HepG2 (cell line): ENCODE results near the gene LTA. TPM values are rescaled to one million over a fixed set of nuclear protein-coding genes. Genes with fewer than 3 reads are reported as not detected.

Experiments
- ATAC-seq: fragments of 200-7000 bp; cut with Tn5 transposase; 3 replicates; pipeline ENCODE4 v1.9.1; 2020; ENCODE audit warnings: mild to moderate bottlenecking, moderate library complexity
- BruUV-seq: library from RNA; stranded (reverse); fragments of 400-500 nt; replicated peaks from 2 replicates; lab custom pipeline; 2021; lab: Mats Ljungman, UMichigan
- CTCF ChIA-PET: fragments of 300-600 bp; formaldehyde crosslinking; extraction: SDS; loops from one replicate; lab custom pipeline; 2021; ENCODE audit warnings: low total read pairs, inconsistent platforms, low intra/inter-chr PET ratio; lab: Yijun Ruan, JAX
- POLR2A ChIA-PET: fragments of 350-600 bp; sonication (Branson Sonifier 250); formaldehyde crosslinking; loops from one replicate; lab custom pipeline; 2020; ENCODE audit warnings: antibody characterized with exemption, inconsistent platforms; lab: Yijun Ruan, JAX
- DNase-seq: peaks from one replicate; pipeline ENCODE4 v3.0.0-alpha.2; 2015; ENCODE audit warnings: low spot score
- FAIRE-seq: peaks from 3 replicates; lab custom pipeline; 2011; peaks lifted over from hg19 to GRCh38; lab: Jason Lieb, UNC
- H2AFZ ChIP-seq: one replicate; pipeline ENCODE4 v1.6.1; 2011; ENCODE audit warnings: low read length, inconsistent platforms
- H3K27ac ChIP-seq: fragments of 300-600 bp; 3 replicates; pipeline ENCODE4 v1.8.0; 2011; ENCODE audit warnings: mixed run types, mild to moderate bottlenecking, mixed read lengths, low read length, inconsistent platforms; ENCODE audit not compliant: insufficient read depth; ENCODE audit errors: extremely low read length
- H3K27me3 ChIP-seq, 2 experiments: fragments of 200-600 bp in 1 of 2; 2 replicates in 1 of 2; 3 replicates in 1 of 2; pipeline versions ENCODE4 v1.6.0 to v1.8.0; 2011; ENCODE audit warnings: low read length in 2 of 2, mild to moderate bottlenecking in 2 of 2, moderate library complexity in 2 of 2, inconsistent platforms in 1 of 2; ENCODE audit not compliant: insufficient read depth in 2 of 2, control insufficient read depth in 1 of 2
- H3K36me3 ChIP-seq, 2 experiments: fragments of 200-600 bp in 1 of 2; replicated peaks in 1 of 2; 2 replicates in 1 of 2; 3 replicates in 1 of 2; pipeline versions ENCODE4 v1.5.1 to v1.8.0; 2011; ENCODE audit warnings: low read length in 2 of 2, inconsistent platforms in 1 of 2; ENCODE audit not compliant: insufficient read depth in 2 of 2, control insufficient read depth in 1 of 2
- H3K4me1 ChIP-seq: 2 replicates; pipeline ENCODE4 v1.5.1; 2012; ENCODE audit warnings: low read length, inconsistent platforms; ENCODE audit not compliant: insufficient read depth
- H3K4me2 ChIP-seq: 2 replicates; pipeline ENCODE4 v1.6.0; 2011; ENCODE audit warnings: low read depth, low read length, inconsistent platforms
- H3K4me3 ChIP-seq, 3 experiments: fragments of 200-600 bp in 1 of 3; sonication (generic), shearing (Covaris generic) in 1 of 3; replicated peaks in 1 of 3; 2 replicates each; pipeline ENCODE4 v1.5.1; 2011 to 2016; ENCODE audit warnings: low read length in 3 of 3, inconsistent platforms in 2 of 3, low read depth in 2 of 3, mild to moderate bottlenecking in 2 of 3, control low read depth in 1 of 3, mixed read lengths in 1 of 3; ENCODE audit not compliant: insufficient read depth in 1 of 3
- H3K79me2 ChIP-seq: one replicate; pipeline ENCODE4 v1.6.1; 2011; ENCODE audit warnings: low read length, inconsistent platforms; ENCODE audit not compliant: insufficient read depth
- H3K9ac ChIP-seq: 2 replicates; pipeline ENCODE4 v1.6.0; 2011; ENCODE audit warnings: mild to moderate bottlenecking, low read depth, low read length, inconsistent platforms; ENCODE audit not compliant: insufficient read depth
- H3K9me3 ChIP-seq: 2 replicates; pipeline ENCODE4 v1.5.1; 2012; ENCODE audit warnings: mild to moderate bottlenecking, low read length
- H4K20me1 ChIP-seq: 2 replicates; pipeline ENCODE4 v1.6.0; 2011; ENCODE audit warnings: inconsistent platforms, mild to moderate bottlenecking, low read length, moderate library complexity; ENCODE audit not compliant: insufficient read depth
- AGO2 ChIP-seq: fragments of 200-400 bp; formaldehyde crosslinking; optimal IDR thresholded peaks from 2 replicates; pipeline ENCODE3; 2017; ENCODE audit warnings: mild to moderate bottlenecking, low read depth, low read length, moderate library complexity
- EED ChIP-seq: sonication (generic); formaldehyde crosslinking; IDR thresholded peaks from 2 replicates; pipeline ENCODE4 v1.5.0; 2020; ENCODE audit warnings: mild to moderate bottlenecking, missing genetic modification reagents
- FOXA3 ChIP-seq: IDR thresholded peaks from 2 replicates; pipeline ENCODE4 v1.6.1; 2016; ENCODE audit warnings: missing genetic modification reagents, missing compliant biosample characterization
- GTF2F1 ChIP-seq: fragments of 150-350 bp; IDR thresholded peaks from 2 replicates; pipeline ENCODE4 v1.6.1; 2014; ENCODE audit warnings: low read length
- KLF11 ChIP-seq: IDR thresholded peaks from 2 replicates; pipeline ENCODE4 v1.6.1; 2016; ENCODE audit warnings: missing compliant biosample characterization
- PLRG1 ChIP-seq: fragments of 450-650 bp; conservative IDR thresholded peaks from 2 replicates; pipeline ENCODE4 v1.6.1; 2016
- SP1 ChIP-seq, 2 experiments: fragments of 450-650 bp in 1 of 2; sonication (generic) in 1 of 2; formaldehyde crosslinking in 1 of 2; IDR thresholded peaks; 2 replicates each; pipeline versions ENCODE4 v1.4.0 to v1.6.1; 2016 to 2020; ENCODE audit warnings: missing genetic modification reagents in 1 of 2
- TOE1 ChIP-seq: sonication (generic); formaldehyde crosslinking; IDR thresholded peaks from 2 replicates; pipeline ENCODE4 v1.4.0; 2020; ENCODE audit warnings: mild to moderate bottlenecking, missing genetic modification reagents
- ZNF564 ChIP-seq: sonication (generic); formaldehyde crosslinking; IDR thresholded peaks from 2 replicates; pipeline ENCODE4 v1.8.1; 2023; ENCODE audit warnings: mild to moderate bottlenecking, missing genetic modification reagents
- WGBS: methylation state at CpG from one replicate; pipeline ENCODE4 v1.1.6; 2017; ENCODE audit warnings: low lambda C conversion rate; 5-methylcytosine and 5-hydroxymethylcytosine counted together
- in situ Hi-C: cut with HindIII; loops from 2 replicates; pipeline ENCODE4 v1.10.0; 2017; ENCODE audit warnings: low pct_unique_long_range_greater_than_20kb; ENCODE audit not compliant: extremely low pct_ligation_motif_present
- intact Hi-C: fragments of 100-400 bp; cut with micrococcal nuclease; formaldehyde crosslinking; loops from one replicate; pipeline ENCODE4 v1.10.0; 2022; ENCODE audit not compliant: unreplicated experiment
- polyA plus RNA-seq, 8 experiments: library from polyadenylated mRNA; depleted of rRNA in 3 of 8; stranded (reverse) in 7 of 8; unstranded in 1 of 8; fragments of >200 nt; fragmentation: Illumina TruSeq in 4 of 8; extraction: Trizol in 4 of 8; gene quantifications; 2 replicates each; pipeline versions ENCODE4 v1.2.1 to v1.2.3, GENCODE V29; 2011 to 2016; ENCODE audit warnings: low read depth in 4 of 8, missing spikeins in 1 of 8, mixed read lengths in 1 of 8; ENCODE audit not compliant: insufficient read depth in 1 of 8
- total RNA-seq, 5 experiments: library from RNA; depleted of rRNA; stranded (reverse); fragments of >200 nt; fragmentation: Illumina TruSeq; extraction: Trizol; gene quantifications; 2 replicates each; pipeline ENCODE4 v1.2.3, GENCODE V29; 2016; ENCODE audit warnings: low read depth in 1 of 5
- TF ChIP-seq, protein P1 (sequence below): sonication (generic); formaldehyde crosslinking; IDR thresholded peaks from 2 replicates; pipeline ENCODE4 v1.4.0; 2020; ENCODE audit warnings: missing genetic modification reagents

Gene LTA
- total and polyA plus RNA-seq, 2 of the 13 experiments (the other 11 are each of a cell fraction or from before 2014, with no cell fraction given), result 0.09 TPM; not detected in 1

DNA sequence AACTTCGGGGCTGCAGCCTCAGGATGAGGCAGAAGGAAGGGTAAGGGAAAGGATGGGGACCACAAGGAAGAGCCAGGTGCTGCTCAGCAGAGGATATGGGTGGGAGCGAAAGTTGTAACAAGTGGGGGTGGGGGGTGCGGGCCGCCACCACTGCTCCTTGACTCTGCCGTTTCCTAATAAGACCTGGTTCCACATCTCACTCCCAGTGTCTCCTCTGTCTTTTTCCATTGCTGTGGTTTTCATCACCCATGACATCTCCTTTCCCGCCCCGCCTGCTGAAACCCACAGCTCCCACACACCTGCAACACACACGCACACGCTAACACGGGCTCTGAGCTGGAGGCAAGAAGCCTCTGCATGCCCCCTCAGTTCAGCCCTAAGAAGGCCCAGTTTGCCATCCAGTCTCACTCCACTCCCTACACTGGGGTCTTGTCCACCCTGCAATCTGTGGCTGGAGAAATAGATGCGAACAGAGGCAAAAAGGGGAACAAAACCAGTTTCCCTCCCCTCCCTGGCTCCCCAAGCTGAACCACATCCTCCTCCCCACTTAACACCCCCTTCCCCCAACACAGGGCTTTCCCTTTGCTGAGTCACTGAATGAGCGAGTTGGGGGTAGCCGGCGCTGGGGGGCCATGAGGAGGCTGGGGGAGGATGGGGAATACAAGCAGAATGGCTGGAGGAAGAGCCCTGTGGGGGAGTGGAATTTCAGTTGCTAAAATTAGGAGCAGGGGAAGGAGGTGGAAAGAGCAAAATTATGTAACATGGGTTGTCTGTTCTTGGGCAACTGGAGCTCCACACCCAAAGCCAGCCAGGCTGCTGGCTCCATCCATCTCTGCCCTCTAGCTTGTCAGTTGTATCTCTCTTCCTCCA lies 13.2 kb upstream of the LTA start:
- no peaks in the 10 kb centered on the region for H3K79me2 ChIP-seq
- H3K4me2 ChIP-seq, result no peak overlapping the region
- no peaks in the 10 kb centered on the region for H3K4me1 ChIP-seq
- H3K9me3 ChIP-seq, result no peaks in the 10 kb centered on the region
- no TSS peak for BruUV-seq
- no peak overlapping the region for H3K4me3 ChIP-seq
- no peaks in the 10 kb centered on the region for H4K20me1 ChIP-seq
- ChIA-PET CTCF (no interaction called here), POLR2A (no interaction called here)
- no peak overlapping the region for H3K9ac ChIP-seq
- intact Hi-C loops, result no loop called here
- H3K27me3 ChIP-seq, result no peaks in the 10 kb centered on the region
- H3K36me3 ChIP-seq, result peaks cover 21 to 42% of the 10 kb centered on the region in 2 experiments; a peak in 4 of 5 replicates
- no peak for DNase-seq
- H3K27ac ChIP-seq, result no peak overlapping the region
- in situ Hi-C loops, result no loop called here
- H2AFZ ChIP-seq, result no peak overlapping the region
- no peak for ATAC-seq
- WGBS, result 96% methylated on average over 14 of the region's 14 CpGs
- TF ChIP-seq, protein P1, sequence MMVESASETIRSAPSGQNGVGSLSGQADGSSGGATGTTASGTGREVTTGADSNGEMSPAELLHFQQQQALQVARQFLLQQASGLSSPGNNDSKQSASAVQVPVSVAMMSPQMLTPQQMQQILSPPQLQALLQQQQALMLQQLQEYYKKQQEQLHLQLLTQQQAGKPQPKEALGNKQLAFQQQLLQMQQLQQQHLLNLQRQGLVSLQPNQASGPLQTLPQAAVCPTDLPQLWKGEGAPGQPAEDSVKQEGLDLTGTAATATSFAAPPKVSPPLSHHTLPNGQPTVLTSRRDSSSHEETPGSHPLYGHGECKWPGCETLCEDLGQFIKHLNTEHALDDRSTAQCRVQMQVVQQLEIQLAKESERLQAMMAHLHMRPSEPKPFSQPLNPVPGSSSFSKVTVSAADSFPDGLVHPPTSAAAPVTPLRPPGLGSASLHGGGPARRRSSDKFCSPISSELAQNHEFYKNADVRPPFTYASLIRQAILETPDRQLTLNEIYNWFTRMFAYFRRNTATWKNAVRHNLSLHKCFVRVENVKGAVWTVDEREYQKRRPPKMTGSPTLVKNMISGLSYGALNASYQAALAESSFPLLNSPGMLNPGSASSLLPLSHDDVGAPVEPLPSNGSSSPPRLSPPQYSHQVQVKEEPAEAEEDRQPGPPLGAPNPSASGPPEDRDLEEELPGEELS (CRISPR knock-in tag), result no peak
- TF ChIP-seq EED (no peak), AGO2 (peak; percentile 4)
- no peak for FAIRE-seq

DNA sequence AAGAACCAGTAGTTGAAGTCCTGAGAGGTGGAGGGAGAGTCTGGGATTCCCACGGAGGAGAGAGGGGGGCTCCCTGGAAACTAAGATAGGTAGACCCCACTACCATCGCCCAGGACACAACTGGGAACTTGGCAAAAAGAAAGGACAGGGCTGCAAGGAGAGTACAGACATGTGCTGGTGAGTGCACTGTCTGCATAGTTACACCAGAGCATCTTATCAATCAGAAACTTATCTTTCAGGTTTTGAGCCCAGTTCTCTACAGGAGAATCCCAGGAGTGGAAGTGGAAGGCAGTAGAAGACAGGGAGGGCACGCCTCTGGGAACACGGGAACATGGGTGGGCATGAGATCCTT lies 12.5 kb upstream of the LTA start:
- CTCF ChIA-PET, result no interaction called here

More for the DNA sequence above, 12.5 kb upstream of the LTA start:
- no peak overlapping the region for H3K27ac ChIP-seq
- BruUV-seq, result no TSS peak
- H3K36me3 ChIP-seq, result peaks cover 21 to 38% of the 10 kb centered on the region in 2 experiments; a peak in 4 of 5 replicates
- POLR2A ChIA-PET, result no interaction called here
- H3K27me3 ChIP-seq, result no peaks in the 10 kb centered on the region
- DNase-seq (no peak), FAIRE-seq (no peak), ATAC-seq (no peak)
- in situ Hi-C loops (no loop called here), intact Hi-C loops (no loop called here)
- WGBS, result 85% methylated on average over 4 of the region's 4 CpGs
- no peak overlapping the region for H3K4me3 ChIP-seq
- H3K4me1 ChIP-seq, result no peaks in the 10 kb centered on the region
- no peak overlapping the region for H2AFZ ChIP-seq
- no peak for TF ChIP-seq ZNF564 (CRISPR knock-in tag)
- TF ChIP-seq FOXA3 (CRISPR knock-in tag), result no peak
- TF ChIP-seq SP1 (IDR thresholded peaks at IDR 0.05), result no peak
- no peak for TF ChIP-seq SP1 (CRISPR knock-in tag; IDR thresholded peaks at IDR 0.05)
- TF ChIP-seq TOE1 (CRISPR knock-in tag), result no peak
- TF ChIP-seq PLRG1, result no peak
- no peak for TF ChIP-seq KLF11 (CRISPR knock-in tag)
- TF ChIP-seq GTF2F1, result no peak
- H4K20me1 ChIP-seq, result no peaks in the 10 kb centered on the region
- no peak overlapping the region for H3K9ac ChIP-seq
- H3K4me2 ChIP-seq, result no peak overlapping the region
- no peaks in the 10 kb centered on the region for H3K79me2 ChIP-seq
- no peaks in the 10 kb centered on the region for H3K9me3 ChIP-seq
